Neural progenitor cell (in vitro differentiated cells): Measurements from ENCODE around the gene C4orf51.

ENCODE experiments used
- EZH2 ChIP-seq: fragments of 200-600 bp; sonication (generic); IDR thresholded peaks from 2 replicates; pipeline ENCODE4 v1.6.1; 2017; ENCODE audit warnings: antibody characterized with exemption, mild to moderate bottlenecking, moderate library complexity
- TF ChIP-seq, protein P1 (sequence below): fragments of 200-600 bp; sonication (generic); IDR thresholded peaks from 2 replicates; pipeline ENCODE4 v1.5.1; 2017; ENCODE audit warnings: antibody characterized with exemption, mild to moderate bottlenecking

DNA sequence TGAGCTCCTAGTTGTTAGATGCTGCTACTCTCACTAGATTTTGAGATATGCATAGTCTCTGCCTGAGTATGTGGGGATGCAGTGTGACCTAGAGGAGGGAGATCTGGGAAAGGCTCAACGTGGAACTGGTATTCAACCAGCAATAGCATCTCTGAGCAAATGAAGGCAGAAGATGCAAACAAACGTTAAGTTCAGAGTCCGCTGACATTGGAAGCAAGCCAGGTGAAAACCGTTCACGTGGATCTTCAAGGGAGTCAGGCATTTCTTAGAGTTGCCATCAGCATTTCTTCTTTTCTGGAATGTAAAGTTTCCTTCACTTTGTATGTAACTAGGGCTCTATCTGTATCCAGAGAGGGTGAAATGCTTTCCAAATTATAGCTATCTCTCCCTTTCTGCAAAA lies 59.9 kb downstream of the C4orf51 start:
- no peak for TF ChIP-seq EZH2
- TF ChIP-seq, protein P1, sequence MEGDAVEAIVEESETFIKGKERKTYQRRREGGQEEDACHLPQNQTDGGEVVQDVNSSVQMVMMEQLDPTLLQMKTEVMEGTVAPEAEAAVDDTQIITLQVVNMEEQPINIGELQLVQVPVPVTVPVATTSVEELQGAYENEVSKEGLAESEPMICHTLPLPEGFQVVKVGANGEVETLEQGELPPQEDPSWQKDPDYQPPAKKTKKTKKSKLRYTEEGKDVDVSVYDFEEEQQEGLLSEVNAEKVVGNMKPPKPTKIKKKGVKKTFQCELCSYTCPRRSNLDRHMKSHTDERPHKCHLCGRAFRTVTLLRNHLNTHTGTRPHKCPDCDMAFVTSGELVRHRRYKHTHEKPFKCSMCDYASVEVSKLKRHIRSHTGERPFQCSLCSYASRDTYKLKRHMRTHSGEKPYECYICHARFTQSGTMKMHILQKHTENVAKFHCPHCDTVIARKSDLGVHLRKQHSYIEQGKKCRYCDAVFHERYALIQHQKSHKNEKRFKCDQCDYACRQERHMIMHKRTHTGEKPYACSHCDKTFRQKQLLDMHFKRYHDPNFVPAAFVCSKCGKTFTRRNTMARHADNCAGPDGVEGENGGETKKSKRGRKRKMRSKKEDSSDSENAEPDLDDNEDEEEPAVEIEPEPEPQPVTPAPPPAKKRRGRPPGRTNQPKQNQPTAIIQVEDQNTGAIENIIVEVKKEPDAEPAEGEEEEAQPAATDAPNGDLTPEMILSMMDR = no peak
